GM19438 (cell line): ENCODE results near the gene CCDC120.
A peak's percentile ranks its signal among the peaks of the same experiment; 100 is the strongest.

Source experiments
- ATAC-seq: cut with Tn5 transposase; IDR thresholded peaks from one replicate; pipeline ENCODE4 v1.9.1; 2021; ENCODE audit warnings: low read depth; ENCODE audit not compliant: unreplicated experiment

The CCDC120 gene

DNA sequence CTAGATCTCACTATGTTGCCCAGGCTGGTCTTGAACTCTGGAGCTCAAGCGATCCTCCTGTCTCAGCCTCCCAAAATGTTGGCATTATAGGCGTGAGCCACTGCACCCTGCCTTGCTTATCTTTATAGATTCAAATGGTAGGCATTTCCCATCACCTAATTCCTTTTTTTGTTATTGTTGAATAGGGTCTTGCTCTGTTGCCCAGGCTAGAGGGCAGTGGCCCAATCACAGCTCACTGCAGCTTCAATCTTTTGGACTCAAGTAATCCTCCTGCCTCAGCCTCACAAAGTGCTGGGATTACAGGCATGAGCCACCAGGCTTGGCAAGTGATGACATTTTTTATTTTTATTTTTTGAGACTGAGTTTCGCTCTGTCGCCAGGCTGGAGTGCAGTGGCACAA, 37.6 kb downstream of the CCDC120 start:
- ATAC-seq: no peak

DNA sequence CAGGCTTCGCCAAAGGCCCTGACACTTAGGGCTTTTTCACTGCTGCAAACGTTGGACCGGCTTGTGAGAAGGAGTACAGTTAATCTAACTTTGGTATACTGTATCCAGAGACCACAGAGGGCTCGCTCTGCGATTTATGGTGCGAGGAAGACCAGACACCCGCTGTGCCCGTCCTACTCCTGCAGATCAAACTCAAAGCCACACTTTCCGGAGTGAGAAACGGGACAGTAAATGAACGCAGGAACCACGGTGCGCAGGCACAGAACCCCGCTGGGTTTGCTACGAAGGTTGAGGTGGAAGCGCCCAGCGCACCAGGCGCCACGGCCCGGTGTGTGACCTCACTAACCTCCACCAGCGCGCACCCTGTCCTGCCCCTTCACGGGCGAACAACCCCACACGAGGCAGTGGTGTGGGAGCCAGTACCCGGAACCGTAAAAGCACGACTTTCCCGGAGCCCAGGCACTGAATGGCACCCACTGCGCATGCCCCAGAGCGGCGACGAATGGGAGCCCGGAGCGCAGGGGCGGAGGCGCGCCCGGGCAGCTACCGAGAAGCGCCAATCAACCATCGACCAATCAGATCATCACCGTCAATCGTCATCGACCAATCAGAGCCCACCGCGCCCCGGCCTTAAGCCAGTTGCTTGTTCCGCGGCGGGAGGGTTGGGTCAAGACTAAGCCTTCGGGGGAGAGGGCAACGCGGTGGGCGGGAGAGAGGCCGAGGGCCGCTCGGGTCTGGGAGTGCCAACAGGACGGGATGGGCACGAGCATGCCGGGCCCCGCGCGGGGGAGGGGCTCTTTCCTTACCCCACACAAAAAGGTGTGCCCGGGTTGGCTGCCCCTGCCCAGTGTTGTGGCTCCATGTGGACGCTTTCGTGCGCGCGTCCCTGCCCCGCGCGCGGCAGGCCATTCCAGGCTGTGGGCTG, 42.2 kb downstream of the CCDC120 start:
- peak; percentile 89 for ATAC-seq

DNA sequence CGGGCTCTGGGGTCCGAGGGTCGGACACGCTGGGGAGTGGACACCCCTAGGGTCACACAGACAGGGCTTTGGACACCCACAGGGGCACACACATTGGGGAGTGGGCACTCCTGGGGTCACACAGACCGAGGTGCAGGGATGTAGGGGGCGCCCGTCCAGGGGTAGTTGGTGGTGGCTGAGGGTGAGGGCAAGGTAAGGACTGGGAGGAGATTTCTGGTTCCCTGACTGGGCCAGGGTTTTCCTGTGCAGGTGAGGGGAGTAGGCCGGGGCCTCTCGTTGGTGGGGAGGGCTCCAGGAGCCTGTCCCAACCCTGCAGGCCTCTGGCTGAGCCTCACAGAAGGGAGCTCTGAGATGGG, 42.8 kb downstream of the CCDC120 start:
- ATAC-seq: peak; percentile 3

DNA sequence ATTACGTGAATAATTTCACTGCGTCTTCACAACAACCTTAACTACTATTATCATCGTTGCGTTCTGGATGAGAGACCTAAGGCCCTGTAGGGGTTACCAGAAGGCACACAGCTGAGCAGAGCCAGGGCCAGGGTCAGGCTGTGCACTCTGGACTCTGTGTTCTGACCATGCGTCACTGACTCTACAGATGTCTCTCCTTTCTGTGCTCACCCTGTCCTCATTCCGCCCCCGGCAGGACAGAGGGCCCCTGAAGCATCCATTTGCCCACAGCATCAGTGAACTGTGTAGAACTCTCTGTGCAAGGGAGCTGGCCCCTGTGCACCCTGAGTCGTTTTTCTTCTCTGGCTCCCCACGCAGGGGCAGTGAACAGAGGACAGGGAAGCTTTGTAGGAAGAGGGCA, 43.4 kb downstream of the CCDC120 start:
- ATAC-seq: no peak

- no peak for ATAC-seq
Measured at GRCh38 chrX:49103637-49104036, 44.8 kb downstream of the CCDC120 start.

GRCh38 chrX:49106296-49106695, 47.5 kb downstream of the CCDC120 start:
- ATAC-seq: no peak

- ATAC-seq: no peak
Measured at GRCh38 chrX:49106930-49107329, 48.1 kb downstream of the CCDC120 start.

GRCh38 chrX:49108641-49109040, 49.8 kb downstream of the CCDC120 start:
- no peak for ATAC-seq

DNA sequence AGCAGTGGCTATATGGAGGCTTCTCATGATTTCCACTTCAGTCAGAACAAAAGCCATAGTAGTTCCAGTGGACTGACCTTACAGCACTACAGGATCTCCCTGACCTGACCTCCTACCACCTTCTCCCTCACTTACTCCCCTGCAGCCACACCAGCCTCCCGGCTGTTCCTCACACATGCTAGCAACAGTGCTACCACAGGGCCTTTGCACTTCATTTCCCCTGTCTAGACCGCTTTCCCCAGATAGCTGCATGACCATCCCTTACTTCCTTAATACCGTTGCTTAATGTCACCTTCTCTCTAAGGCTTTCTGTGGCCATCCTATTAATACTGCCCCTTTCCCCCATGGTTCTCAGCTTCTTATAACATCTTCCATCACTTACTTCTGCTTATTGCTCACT, 51.6 kb downstream of the CCDC120 start:
- no peak for ATAC-seq

DNA sequence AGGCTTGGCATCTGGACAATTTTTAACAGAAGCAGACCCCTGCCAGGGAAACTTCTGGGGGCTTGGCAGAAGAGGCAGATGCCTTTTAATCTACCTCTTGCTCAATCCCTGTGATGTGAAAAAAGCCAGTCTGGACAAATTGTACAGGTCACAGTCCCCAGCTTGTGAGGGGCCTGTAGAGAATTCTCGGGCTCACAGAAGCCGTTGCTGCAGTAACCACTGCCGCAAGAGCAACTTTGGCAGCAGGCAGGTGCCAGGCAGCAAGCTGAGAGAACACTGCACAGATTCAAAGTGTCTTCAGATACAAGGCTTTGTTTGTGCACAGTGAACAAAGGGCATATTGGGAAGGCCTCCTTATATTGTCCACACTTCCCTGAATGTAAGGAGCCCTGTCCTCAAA, 53.0 kb downstream of the CCDC120 start:
- ATAC-seq: no peak

DNA sequence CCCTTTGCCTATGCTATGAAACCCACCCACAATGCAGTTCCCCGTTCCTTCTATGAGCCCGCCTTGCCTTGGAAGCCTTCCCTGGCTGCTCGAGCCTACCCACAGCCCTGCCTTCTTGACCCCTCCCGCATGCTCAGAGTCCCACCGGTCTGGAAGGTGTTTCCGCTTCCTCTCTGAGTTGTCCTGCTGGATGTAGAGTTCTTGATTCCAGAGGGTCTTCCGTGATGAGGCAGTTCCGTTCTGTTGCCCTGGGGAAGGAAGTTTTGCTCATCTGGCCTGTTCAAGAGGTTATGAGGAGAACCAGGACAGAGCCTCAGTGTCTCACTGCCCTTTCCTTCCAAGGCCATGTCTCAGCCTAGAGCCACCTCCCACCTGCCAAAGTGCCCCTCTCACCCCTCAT, 57.3 kb downstream of the CCDC120 start:
- ATAC-seq: no peak

GRCh38 chrX:49116716-49117115, 57.9 kb downstream of the CCDC120 start:
- ATAC-seq: no peak

GRCh38 chrX:49117581-49117980, 58.8 kb downstream of the CCDC120 start:
- ATAC-seq: no peak
